ENCODE measurements around the gene CFAP97D1.

CFAP97D1 gene

DNA sequence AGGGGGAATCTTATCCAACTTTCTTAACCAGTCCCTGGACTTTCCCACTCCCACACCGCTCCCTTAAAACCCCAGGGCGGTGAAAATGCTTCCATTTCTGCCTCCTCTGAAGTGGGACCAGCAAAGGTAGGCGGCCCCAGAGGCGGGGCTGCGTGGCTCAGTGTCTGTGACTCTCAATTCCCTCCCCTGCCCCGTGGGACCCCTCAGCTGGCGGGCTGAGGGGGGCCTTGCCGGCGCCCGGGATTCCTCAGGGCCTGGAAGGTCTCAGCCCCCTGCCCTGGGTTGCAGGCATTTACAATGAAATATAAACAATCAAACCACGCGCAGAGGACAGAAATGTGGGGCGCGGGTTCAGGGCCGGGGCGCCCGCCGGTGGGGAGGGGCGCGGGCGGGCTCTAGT is 25.3 kb upstream of the CFAP97D1 start:
- CTCF ChIA-PET: interaction anchor here (0.6 kb wide), 1 partner anchor 210 kb away, joined by 4 read pairs; no protein-coding TSS in a partner anchor
- no peak for TF ChIP-seq TARDBP (IDR thresholded peaks at IDR 0.05)
- TF ChIP-seq LEF1 (IDR thresholded peaks at IDR 0.05; ENCODE audit: borderline replicate concordance): no peak
- no peak for TF ChIP-seq FOXA1 (IDR thresholded peaks at IDR 0.05)
- TF ChIP-seq ZNF384 (IDR thresholded peaks at IDR 0.05): no peak
- TF ChIP-seq NFRKB (IDR thresholded peaks at IDR 0.05): no peak
- TF ChIP-seq CTBP1 (IDR thresholded peaks at IDR 0.05; ENCODE audit: borderline replicate concordance): no peak
- no peak for TF ChIP-seq L3MBTL2 (conservative IDR thresholded peaks at IDR 0.05)
- TF ChIP-seq ELF4 (IDR thresholded peaks at IDR 0.05): no peak
- no peak for TF ChIP-seq BHLHE40 (IDR thresholded peaks at IDR 0.05; ENCODE audit: borderline replicate concordance)
- no peak for TF ChIP-seq SP1 (IDR thresholded peaks at IDR 0.05)
- TF ChIP-seq ARNT (IDR thresholded peaks at IDR 0.05): no peak
- TF ChIP-seq HDGF (IDR thresholded peaks at IDR 0.05; ENCODE audit: borderline replicate concordance): no peak
- no peak for TF ChIP-seq SUZ12 (IDR thresholded peaks at IDR 0.05)
- TF ChIP-seq, protein P1, sequence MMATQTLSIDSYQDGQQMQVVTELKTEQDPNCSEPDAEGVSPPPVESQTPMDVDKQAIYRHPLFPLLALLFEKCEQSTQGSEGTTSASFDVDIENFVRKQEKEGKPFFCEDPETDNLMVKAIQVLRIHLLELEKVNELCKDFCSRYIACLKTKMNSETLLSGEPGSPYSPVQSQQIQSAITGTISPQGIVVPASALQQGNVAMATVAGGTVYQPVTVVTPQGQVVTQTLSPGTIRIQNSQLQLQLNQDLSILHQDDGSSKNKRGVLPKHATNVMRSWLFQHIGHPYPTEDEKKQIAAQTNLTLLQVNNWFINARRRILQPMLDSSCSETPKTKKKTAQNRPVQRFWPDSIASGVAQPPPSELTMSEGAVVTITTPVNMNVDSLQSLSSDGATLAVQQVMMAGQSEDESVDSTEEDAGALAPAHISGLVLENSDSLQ (IDR thresholded peaks at IDR 0.05): no peak
- no peak for TF ChIP-seq FOXM1 (IDR thresholded peaks at IDR 0.05; ENCODE audit: borderline replicate concordance)
- no peak for TF ChIP-seq FOXK2 (IDR thresholded peaks at IDR 0.05)
- no peak for DNase-seq (ENCODE audit: extremely low spot score)
- POLR2A ChIA-PET: no interaction called here

DNA sequence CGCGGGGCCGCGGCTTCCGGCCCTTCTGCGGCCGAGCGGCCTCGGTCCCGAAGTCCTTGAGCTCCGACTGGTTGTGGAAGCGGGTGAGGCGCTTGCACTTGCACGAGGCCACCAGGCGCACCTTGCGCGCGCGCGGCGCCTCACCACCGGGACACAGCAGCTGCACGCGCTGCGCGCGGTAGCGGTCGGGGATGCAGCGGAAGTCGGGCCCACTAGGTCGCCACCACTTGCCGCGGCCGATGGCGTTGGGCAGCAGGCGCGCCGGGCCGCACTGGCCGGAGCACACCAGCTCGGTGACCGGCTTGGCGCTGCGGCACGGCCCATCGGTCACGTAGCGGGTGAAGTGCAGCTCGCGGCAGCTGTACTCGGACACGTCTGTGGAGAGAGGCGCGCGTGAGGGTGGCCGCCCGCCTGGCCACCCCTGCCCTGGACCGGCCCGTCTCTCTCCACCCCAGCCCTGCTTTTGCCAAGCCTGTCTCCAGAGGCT is 24.8 kb upstream of the CFAP97D1 start:
- CTCF ChIA-PET: interaction anchor here (0.6 kb wide), 1 partner anchor 210 kb away, joined by 4 read pairs; no protein-coding TSS in a partner anchor
- POLR2A ChIA-PET: no interaction called here
- no peak for DNase-seq (ENCODE audit: extremely low spot score)
- TF ChIP-seq HDGF (IDR thresholded peaks at IDR 0.05; ENCODE audit: borderline replicate concordance) (no peak), FOXK2 (IDR thresholded peaks at IDR 0.05) (no peak), ZNF384 (IDR thresholded peaks at IDR 0.05) (no peak), SP1 (IDR thresholded peaks at IDR 0.05) (no peak), FOXA1 (IDR thresholded peaks at IDR 0.05) (no peak), NFRKB (IDR thresholded peaks at IDR 0.05) (no peak), L3MBTL2 (conservative IDR thresholded peaks at IDR 0.05) (no peak), TARDBP (IDR thresholded peaks at IDR 0.05) (no peak), ELF4 (IDR thresholded peaks at IDR 0.05) (no peak), BHLHE40 (IDR thresholded peaks at IDR 0.05; ENCODE audit: borderline replicate concordance) (no peak), CTBP1 (IDR thresholded peaks at IDR 0.05; ENCODE audit: borderline replicate concordance) (no peak), FOXM1 (IDR thresholded peaks at IDR 0.05; ENCODE audit: borderline replicate concordance) (no peak)

DNA sequence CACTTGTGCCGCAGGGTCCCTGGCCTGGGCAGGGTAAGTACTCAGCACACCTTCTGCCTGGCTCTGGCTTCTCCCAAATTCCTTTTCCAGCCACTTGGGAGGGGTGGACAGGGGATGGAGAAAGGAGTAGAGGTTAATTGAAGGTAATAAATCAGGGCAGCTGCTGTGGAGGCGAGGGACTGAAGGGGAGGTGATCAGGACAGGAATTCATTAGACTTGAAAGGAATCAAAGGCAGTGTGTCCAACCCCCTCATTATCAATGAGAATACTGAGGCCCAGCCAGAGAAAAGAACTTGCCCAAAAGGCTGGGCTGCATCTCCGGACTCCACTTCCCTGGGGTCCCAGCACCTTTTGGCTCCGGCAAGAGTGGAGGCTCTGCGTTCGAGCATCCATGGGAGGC is 24.0 kb upstream of the CFAP97D1 start:
- ChIA-PET CTCF (interaction anchor here (0.6 to 7.1 kb wide), 2 partner anchors 10 to 63 kb away, joined by 3 to 118 read pairs; no protein-coding TSS in a partner anchor), POLR2A (no interaction called here)
- TF ChIP-seq SP1 (IDR thresholded peaks at IDR 0.05) (no peak), ARNT (IDR thresholded peaks at IDR 0.05) (no peak), BHLHE40 (IDR thresholded peaks at IDR 0.05; ENCODE audit: borderline replicate concordance) (no peak), FOXM1 (IDR thresholded peaks at IDR 0.05; ENCODE audit: borderline replicate concordance) (no peak), FOXK2 (IDR thresholded peaks at IDR 0.05) (no peak), FOXA1 (IDR thresholded peaks at IDR 0.05) (no peak), L3MBTL2 (conservative IDR thresholded peaks at IDR 0.05) (no peak), LEF1 (IDR thresholded peaks at IDR 0.05; ENCODE audit: borderline replicate concordance) (no peak)
- TF ChIP-seq, protein P1 (IDR thresholded peaks at IDR 0.05): no peak
- DNase-seq (ENCODE audit: extremely low spot score): no peak

DNA sequence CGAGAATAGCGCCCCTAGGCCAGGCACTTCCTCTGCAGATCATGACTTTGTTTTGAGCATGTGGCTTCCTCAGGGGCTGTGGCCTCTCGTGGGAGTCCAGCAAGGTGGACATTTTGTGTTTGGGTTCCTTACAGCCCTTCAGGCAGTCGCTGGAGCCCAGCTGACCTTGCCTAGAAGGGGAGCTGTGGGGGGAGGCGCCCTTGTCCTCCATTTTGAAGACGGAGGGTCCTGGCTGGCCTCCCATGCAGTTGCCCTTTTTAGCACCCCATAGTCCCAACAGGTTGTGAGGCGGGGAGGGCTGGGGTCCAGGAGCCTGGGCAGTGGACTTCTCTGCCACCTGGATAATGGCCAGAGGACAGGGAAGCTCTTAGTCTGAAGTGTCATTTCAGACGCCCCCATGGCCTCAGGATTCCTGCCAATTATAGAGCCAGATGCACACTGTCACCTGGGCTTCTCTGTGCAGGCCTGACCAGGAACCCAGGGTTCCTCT is 23.0 kb upstream of the CFAP97D1 start:
- POLR2A ChIA-PET: interaction anchor here (0.8 kb wide), 1 partner anchor 44 kb away, joined by 5 read pairs; no protein-coding TSS in a partner anchor
- CTCF ChIA-PET: interaction anchor here (7.1 kb wide), 1 partner anchor 64 kb away, joined by 118 read pairs; no protein-coding TSS in a partner anchor

DNA sequence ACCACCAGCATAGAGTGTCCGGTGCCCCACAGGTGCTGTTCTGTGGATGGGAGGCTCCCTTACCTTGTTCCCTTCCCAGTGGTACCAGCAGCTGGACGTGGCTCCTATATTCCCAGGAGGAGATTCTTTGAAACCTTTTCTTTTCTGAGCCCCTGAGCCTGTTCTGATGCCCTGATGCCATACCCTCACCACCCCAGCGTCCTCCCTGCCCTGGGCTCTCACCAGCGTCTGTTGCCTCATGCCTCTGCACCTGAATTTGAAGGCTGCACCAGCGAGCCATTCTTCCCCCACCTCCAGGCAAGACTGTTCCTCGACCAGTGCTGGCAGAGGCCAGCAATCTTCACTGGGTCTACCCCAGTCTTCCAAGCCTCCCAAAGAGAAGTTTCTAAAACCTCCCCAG is 22.1 kb upstream of the CFAP97D1 start:
- TF ChIP-seq LEF1 (IDR thresholded peaks at IDR 0.05; ENCODE audit: borderline replicate concordance): no peak
- POLR2A ChIA-PET: interaction anchor here (0.8 kb wide), 2 partner anchors 44 to 45 kb away, joined by 3 to 5 read pairs; no protein-coding TSS in a partner anchor
- no peak for DNase-seq (ENCODE audit: extremely low spot score)
- CTCF ChIA-PET: interaction anchor here (0.5 to 7.1 kb wide), 4 partner anchors 59 to 1170 kb away, joined by 3 to 118 read pairs (median 19); no protein-coding TSS in a partner anchor

More for the DNA sequence above, 23.0 kb upstream of the CFAP97D1 start:
- TF ChIP-seq FOXK2 (IDR thresholded peaks at IDR 0.05): no peak
- TF ChIP-seq, protein P1 (IDR thresholded peaks at IDR 0.05): no peak
- no peak for TF ChIP-seq FOXM1 (IDR thresholded peaks at IDR 0.05; ENCODE audit: borderline replicate concordance)
- no peak for TF ChIP-seq ZNF384 (IDR thresholded peaks at IDR 0.05)
- TF ChIP-seq ELF4 (IDR thresholded peaks at IDR 0.05): no peak
- TF ChIP-seq TARDBP (IDR thresholded peaks at IDR 0.05): no peak
- DNase-seq (ENCODE audit: extremely low spot score): no peak

DNA sequence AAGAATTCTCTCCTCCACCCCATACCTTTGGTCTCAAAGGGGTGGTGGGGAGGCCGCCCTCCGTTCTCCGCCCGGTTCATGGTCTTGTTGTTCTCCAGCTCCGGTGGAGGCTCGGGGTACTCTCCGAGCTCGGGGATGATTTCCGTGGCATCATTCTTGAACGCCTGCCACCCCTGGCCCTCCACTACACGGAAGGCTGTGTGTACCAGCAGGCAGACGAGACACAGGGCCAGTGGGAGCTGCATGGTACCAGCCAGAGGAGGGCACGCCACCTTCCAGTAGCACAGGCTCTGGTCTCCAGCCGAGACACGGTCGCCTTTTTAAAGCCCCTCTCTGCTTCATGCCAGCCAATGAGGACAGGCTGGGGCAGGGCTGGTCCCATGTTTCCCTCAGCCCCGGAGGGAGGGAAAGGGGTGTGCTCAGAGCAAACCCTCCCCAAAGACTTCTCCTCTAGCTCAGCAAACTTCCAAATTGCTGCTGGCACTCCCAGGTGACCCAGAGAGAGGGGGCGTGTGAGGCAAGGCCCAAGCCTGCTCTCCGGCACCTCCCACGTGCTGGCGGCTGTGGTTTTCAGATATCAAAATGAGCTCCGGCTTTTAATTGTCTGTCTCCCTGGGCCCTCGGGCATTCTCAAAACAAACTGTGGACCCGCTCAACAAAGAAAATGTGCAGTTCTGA is 21.6 kb upstream of the CFAP97D1 start, which contains the start of gene SOST:
Gene SOST, minus strand, starts transcription at position 295 of the 678 bp plus-strand sequence. Its CDS starts 50 bp downstream, at position 245.
- TF ChIP-seq NFRKB (IDR thresholded peaks at IDR 0.05) (no peak), CTBP1 (IDR thresholded peaks at IDR 0.05; ENCODE audit: borderline replicate concordance) (no peak), SUZ12 (IDR thresholded peaks at IDR 0.05) (no peak), SP1 (IDR thresholded peaks at IDR 0.05) (no peak), FOXK2 (IDR thresholded peaks at IDR 0.05) (no peak), ARNT (IDR thresholded peaks at IDR 0.05) (no peak)
- ChIA-PET POLR2A (interaction anchor here (0.8 kb wide), 1 partner anchor 46 kb away, joined by 3 read pairs; no protein-coding TSS in a partner anchor), CTCF (interaction anchor here (0.5 to 7.1 kb wide), 5 partner anchors 60 to 1171 kb away, joined by 3 to 118 read pairs (median 5); no protein-coding TSS in a partner anchor)
- no peak for DNase-seq (ENCODE audit: extremely low spot score)

All from HEK293T (cell line).